OCI-LY1 (cell line): ENCODE measurements around the gene PLCB4.

ENCODE experiments used
- H2AFZ ChIP-seq: fragments of 200-600 bp; sonication (generic), shearing (Covaris generic); 2 replicates; pipeline ENCODE4 v1.6.0; 2014; ENCODE audit warnings: antibody characterized with exemption, mild to moderate bottlenecking, low read length
- H3F3A ChIP-seq: fragments of 200-600 bp; sonication (generic), shearing (Covaris generic); 2 replicates; pipeline ENCODE4 v1.6.0; 2014; ENCODE audit warnings: mild to moderate bottlenecking, antibody characterized with exemption, low read length, moderate library complexity; ENCODE audit not compliant: insufficient read depth
- H3K27ac ChIP-seq: fragments of 200-600 bp; sonication (generic); 2 replicates; pipeline ENCODE4 v1.5.1; 2014; ENCODE audit warnings: low read length, mixed run types, mild to moderate bottlenecking, low read depth; ENCODE audit not compliant: poor library complexity, severe bottlenecking
- H3K27me3 ChIP-seq: fragments of 200-600 bp; sonication (generic); 2 replicates; pipeline ENCODE4 v1.6.0; 2014; ENCODE audit warnings: antibody characterized with exemption, mild to moderate bottlenecking, low read length, moderate library complexity; ENCODE audit not compliant: insufficient read depth
- H3K36me3 ChIP-seq: fragments of 200-600 bp; sonication (generic); 2 replicates; pipeline ENCODE4 v1.6.1; 2014; ENCODE audit warnings: mild to moderate bottlenecking, antibody characterized with exemption, low read length, moderate library complexity, mixed read lengths; ENCODE audit not compliant: insufficient read depth
- H3K4me1 ChIP-seq: fragments of 200-600 bp; sonication (generic); 2 replicates; pipeline ENCODE4 v1.5.1; 2014; ENCODE audit warnings: mild to moderate bottlenecking, low read length, moderate library complexity; ENCODE audit not compliant: insufficient read depth, severe bottlenecking
- H3K4me2 ChIP-seq: fragments of 200-600 bp; sonication (generic), shearing (Covaris generic); 2 replicates; pipeline ENCODE4 v1.6.1; 2014; ENCODE audit warnings: low read length
- H3K4me3 ChIP-seq: fragments of 200-600 bp; sonication (generic); 2 replicates; pipeline ENCODE4 v1.5.1; 2014; ENCODE audit warnings: low read length, low read depth, mild to moderate bottlenecking, mixed read lengths; ENCODE audit not compliant: poor library complexity, severe bottlenecking
- H3K79me2 ChIP-seq: fragments of 200-600 bp; shearing (Covaris generic); 2 replicates; pipeline ENCODE4 v1.6.1; 2016; ENCODE audit warnings: mixed run types, low read length, mixed read lengths; ENCODE audit not compliant: insufficient read depth
- H3K9ac ChIP-seq: fragments of 200-600 bp; sonication (generic), shearing (Covaris generic); 2 replicates; pipeline ENCODE4 v1.6.1; 2014; ENCODE audit warnings: mild to moderate bottlenecking, low read length, mixed read lengths
- H3K9me2 ChIP-seq: fragments of 200-600 bp; sonication (generic), shearing (Covaris generic); 2 replicates; pipeline ENCODE4 v1.6.1; 2014; ENCODE audit warnings: low read depth, mild to moderate bottlenecking, low read length, mixed read lengths
- H3K9me3 ChIP-seq: fragments of 200-600 bp; shearing (Covaris generic); 2 replicates; pipeline ENCODE4 v1.6.1; 2014; ENCODE audit warnings: low read length, mixed read lengths
- H4K20me1 ChIP-seq: fragments of 200-600 bp; sonication (generic), shearing (Covaris generic); 2 replicates; pipeline ENCODE4 v1.6.0; 2016; ENCODE audit warnings: mild to moderate bottlenecking, low read length; ENCODE audit not compliant: insufficient read depth
- CTCF ChIP-seq: fragments of 200-600 bp; sonication (generic), shearing (Covaris generic); IDR thresholded peaks from 2 replicates; pipeline ENCODE4 v1.5.1; 2017; ENCODE audit warnings: mild to moderate bottlenecking, antibody characterized with exemption, low read length, moderate library complexity, mixed read lengths
- EZH2 ChIP-seq: fragments of 200-600 bp; sonication (generic), shearing (Covaris generic); IDR thresholded peaks from 2 replicates; pipeline ENCODE4 v1.8.0; 2017; ENCODE audit warnings: borderline replicate concordance, mixed run types, mild to moderate bottlenecking, antibody characterized with exemption, low read length, moderate library complexity, mixed read lengths

Gene PLCB4

GRCh38 chr20:9230406-9230805 is 161.5 kb downstream of the PLCB4 start:
- no peaks in the 10 kb centered on the region for H3F3A ChIP-seq
- H3K9me3 ChIP-seq: no peaks in the 10 kb centered on the region
- no peak overlapping the region for H3K4me3 ChIP-seq
- H3K27ac ChIP-seq: no peak overlapping the region
- no peak overlapping the region for H2AFZ ChIP-seq
- H4K20me1 ChIP-seq: no peaks in the 10 kb centered on the region
- no peaks in the 10 kb centered on the region for H3K4me1 ChIP-seq
- H3K79me2 ChIP-seq: no peaks in the 10 kb centered on the region
- no peaks in the 10 kb centered on the region for H3K27me3 ChIP-seq
- H3K9ac ChIP-seq: no peak overlapping the region
- no peak for TF ChIP-seq EZH2
- no peak for TF ChIP-seq CTCF
- no peaks in the 10 kb centered on the region for H3K9me2 ChIP-seq
- H3K4me2 ChIP-seq: no peak overlapping the region
- H3K36me3 ChIP-seq: no peaks in the 10 kb centered on the region

GRCh38 chr20:9233804-9234203 is 164.9 kb downstream of the PLCB4 start:
- Histone ChIP-seq H3K36me3 (no peaks in the 10 kb centered on the region), H3K4me1 (no peaks in the 10 kb centered on the region), H3K9me2 (no peaks in the 10 kb centered on the region), H3K9ac (no peak overlapping the region), H3K27me3 (no peaks in the 10 kb centered on the region), H3K4me3 (no peak overlapping the region), H3K79me2 (no peaks in the 10 kb centered on the region), H4K20me1 (no peaks in the 10 kb centered on the region), H3K27ac (no peak overlapping the region), H3K9me3 (no peaks in the 10 kb centered on the region), H2AFZ (no peak overlapping the region), H3K4me2 (no peak overlapping the region), H3F3A (no peaks in the 10 kb centered on the region)
- TF ChIP-seq CTCF (no peak), EZH2 (no peak)

- Histone ChIP-seq H3K27ac (no peak overlapping the region), H3K9me2 (no peaks in the 10 kb centered on the region)
Observed at GRCh38 chr20:9235518-9235917, 166.6 kb downstream of the PLCB4 start.

More at GRCh38 chr20:9235518-9235917, 166.6 kb downstream of the PLCB4 start:
- no peaks in the 10 kb centered on the region for H3K4me1 ChIP-seq
- H3K27me3 ChIP-seq: no peaks in the 10 kb centered on the region
- H3K4me2 ChIP-seq: no peak overlapping the region
- TF ChIP-seq EZH2: no peak
- no peak for TF ChIP-seq CTCF
- H3F3A ChIP-seq: no peaks in the 10 kb centered on the region
- H4K20me1 ChIP-seq: no peaks in the 10 kb centered on the region
- H3K36me3 ChIP-seq: no peaks in the 10 kb centered on the region
- H3K9ac ChIP-seq: no peak overlapping the region
- H3K9me3 ChIP-seq: no peaks in the 10 kb centered on the region
- no peak overlapping the region for H2AFZ ChIP-seq
- no peaks in the 10 kb centered on the region for H3K79me2 ChIP-seq
- H3K4me3 ChIP-seq: no peak overlapping the region
